Adrenal gland (tissue), 5 donors: ENCODE data around the gene TARS3.

Source experiments
- POLR2A ChIP-seq, 2 donors: fragments of 450-650 bp; IDR thresholded peaks; one replicate each; pipeline ENCODE4 v1.6.1; 2017; ENCODE audit warnings: antibody characterized with exemption in 2 of 2, mild to moderate bottlenecking in 2 of 2, moderate library complexity in 1 of 2
- TF ChIP-seq, protein P1 (sequence below), 6 experiments: fragments of 450-650 bp in 4 of 6; fragments of 200-600 bp in 2 of 6; sonication (generic) in 1 of 6; IDR thresholded peaks; 1 replicate in 5 of 6; 2 replicates in 1 of 6; pipeline versions ENCODE4 v1.5.1 to v1.8.0; 2016 to 2021; ENCODE audit warnings: antibody characterized with exemption in 6 of 6, mild to moderate bottlenecking in 2 of 6, moderate library complexity in 1 of 6
- donor health status: DM: no; HTN: no; CAD: no.

DNA sequence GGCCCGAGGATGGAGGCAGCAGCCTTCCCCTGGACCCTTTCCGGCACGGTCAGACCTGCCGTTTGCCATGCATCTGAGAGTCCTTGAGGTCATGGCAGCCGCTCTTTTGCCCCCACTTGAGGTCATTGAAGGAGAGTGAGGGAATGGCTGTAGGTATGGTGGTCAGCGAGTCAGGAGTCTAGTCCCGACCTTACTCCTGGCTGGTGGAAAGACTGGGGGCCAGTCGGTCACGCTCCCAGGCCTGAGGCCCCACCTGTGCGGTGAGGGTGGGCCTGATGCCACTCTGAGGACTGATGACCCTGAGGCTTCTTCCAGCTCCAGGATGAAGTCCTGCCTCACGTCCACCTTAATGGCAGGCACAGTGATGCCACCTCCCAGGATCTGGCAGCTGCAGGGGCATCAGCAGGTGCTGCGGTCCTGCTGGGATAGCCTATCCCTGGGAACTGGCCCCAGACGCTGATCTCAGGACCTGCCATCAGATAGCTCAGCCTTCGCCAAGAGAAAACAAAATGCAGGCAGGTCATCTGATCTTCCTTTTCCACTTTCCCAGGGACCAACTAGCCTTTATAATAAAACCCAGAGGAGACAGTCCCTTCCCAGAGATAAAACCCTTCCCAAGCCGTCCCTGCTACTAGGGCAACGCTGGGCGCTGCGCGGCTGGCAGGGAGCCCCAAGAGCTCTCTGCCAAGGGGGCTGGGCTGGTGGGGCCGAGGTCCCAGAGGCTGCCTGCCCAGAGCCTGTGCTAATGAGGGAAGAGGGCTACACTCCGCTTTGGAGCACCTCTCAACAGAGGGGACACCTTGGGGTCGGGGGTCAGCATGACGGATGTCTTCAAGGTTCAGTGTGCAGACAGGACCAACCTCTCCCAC is 114.3 kb downstream of the TARS3 start:
- no peak for TF ChIP-seq POLR2A (IDR thresholded peaks at IDR 0.05)
- TF ChIP-seq, protein P1, sequence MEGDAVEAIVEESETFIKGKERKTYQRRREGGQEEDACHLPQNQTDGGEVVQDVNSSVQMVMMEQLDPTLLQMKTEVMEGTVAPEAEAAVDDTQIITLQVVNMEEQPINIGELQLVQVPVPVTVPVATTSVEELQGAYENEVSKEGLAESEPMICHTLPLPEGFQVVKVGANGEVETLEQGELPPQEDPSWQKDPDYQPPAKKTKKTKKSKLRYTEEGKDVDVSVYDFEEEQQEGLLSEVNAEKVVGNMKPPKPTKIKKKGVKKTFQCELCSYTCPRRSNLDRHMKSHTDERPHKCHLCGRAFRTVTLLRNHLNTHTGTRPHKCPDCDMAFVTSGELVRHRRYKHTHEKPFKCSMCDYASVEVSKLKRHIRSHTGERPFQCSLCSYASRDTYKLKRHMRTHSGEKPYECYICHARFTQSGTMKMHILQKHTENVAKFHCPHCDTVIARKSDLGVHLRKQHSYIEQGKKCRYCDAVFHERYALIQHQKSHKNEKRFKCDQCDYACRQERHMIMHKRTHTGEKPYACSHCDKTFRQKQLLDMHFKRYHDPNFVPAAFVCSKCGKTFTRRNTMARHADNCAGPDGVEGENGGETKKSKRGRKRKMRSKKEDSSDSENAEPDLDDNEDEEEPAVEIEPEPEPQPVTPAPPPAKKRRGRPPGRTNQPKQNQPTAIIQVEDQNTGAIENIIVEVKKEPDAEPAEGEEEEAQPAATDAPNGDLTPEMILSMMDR (IDR thresholded peaks at IDR 0.05), result no peak
